Mononuclear cell (primary cell): ENCODE measurements around the gene IL4R. TPM values are rescaled to one million over a fixed set of nuclear protein-coding genes. Genes with fewer than 3 reads are reported as not detected.
"Not testable (repeated sequence)": the region's sequence is repeated elsewhere in the genome, so short reads cannot be mapped to it uniquely, and the experiment has no call there.

Experiments
- H3K27me3 ChIP-seq: 2 replicates; pipeline ENCODE4 v1.6.0; 2011; ENCODE audit warnings: low read length, control low read depth; ENCODE audit not compliant: insufficient read depth
- H3K4me1 ChIP-seq: 2 replicates; pipeline ENCODE4 v1.5.1; 2011; ENCODE audit warnings: mild to moderate bottlenecking, low read length, control low read depth; ENCODE audit not compliant: insufficient read depth
- H3K4me3 ChIP-seq: 2 replicates; pipeline ENCODE4 v1.5.1; 2011; ENCODE audit warnings: mild to moderate bottlenecking, low read length, moderate library complexity
- H3K9me3 ChIP-seq: 2 replicates; pipeline ENCODE4 v1.5.1; 2011; ENCODE audit warnings: low read depth, mild to moderate bottlenecking, control low read depth, low read length
- total RNA-seq: library from RNA; depleted of rRNA; stranded (reverse); fragments of >200 nt; gene quantifications from one replicate; pipeline ENCODE4 v1.2.3, GENCODE V29; 2012

IL4R gene
- total RNA-seq, 1 donor: 103 TPM

DNA sequence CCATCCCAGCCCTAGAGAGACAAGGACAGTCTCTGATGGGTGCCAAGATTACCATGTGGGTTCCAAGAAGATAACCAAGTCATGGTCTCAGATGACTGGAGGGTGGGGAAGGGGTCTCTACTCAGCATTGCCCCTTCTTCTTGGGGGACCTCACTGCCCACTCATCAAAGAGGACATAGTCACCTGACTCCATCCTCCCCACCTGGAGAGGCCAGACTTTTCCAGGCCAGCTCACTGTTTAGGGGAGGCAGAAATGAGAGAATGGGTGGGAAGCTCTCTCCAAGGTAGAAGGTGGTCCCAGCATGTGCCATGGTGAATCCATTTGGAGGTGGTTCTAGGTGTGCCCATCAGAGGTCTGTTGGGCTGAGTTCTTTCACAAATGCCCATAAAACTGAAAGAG lies 67.5 kb downstream of the IL4R start:
- Histone ChIP-seq H3K27me3 (no peaks in the 10 kb centered on the region), H3K4me1 (peaks cover 58% of the 10 kb centered on the region), H3K9me3 (no peaks in the 10 kb centered on the region), H3K4me3 (no peak overlapping the region)

- no peak overlapping the region for H3K4me3 ChIP-seq
- H3K27me3 ChIP-seq: no peaks in the 10 kb centered on the region
- H3K4me1 ChIP-seq: peaks cover 49% of the 10 kb centered on the region
- no peaks in the 10 kb centered on the region for H3K9me3 ChIP-seq
Measured at GRCh38 chr16:27381974-27382855, 68.4 kb downstream of the IL4R start.

DNA sequence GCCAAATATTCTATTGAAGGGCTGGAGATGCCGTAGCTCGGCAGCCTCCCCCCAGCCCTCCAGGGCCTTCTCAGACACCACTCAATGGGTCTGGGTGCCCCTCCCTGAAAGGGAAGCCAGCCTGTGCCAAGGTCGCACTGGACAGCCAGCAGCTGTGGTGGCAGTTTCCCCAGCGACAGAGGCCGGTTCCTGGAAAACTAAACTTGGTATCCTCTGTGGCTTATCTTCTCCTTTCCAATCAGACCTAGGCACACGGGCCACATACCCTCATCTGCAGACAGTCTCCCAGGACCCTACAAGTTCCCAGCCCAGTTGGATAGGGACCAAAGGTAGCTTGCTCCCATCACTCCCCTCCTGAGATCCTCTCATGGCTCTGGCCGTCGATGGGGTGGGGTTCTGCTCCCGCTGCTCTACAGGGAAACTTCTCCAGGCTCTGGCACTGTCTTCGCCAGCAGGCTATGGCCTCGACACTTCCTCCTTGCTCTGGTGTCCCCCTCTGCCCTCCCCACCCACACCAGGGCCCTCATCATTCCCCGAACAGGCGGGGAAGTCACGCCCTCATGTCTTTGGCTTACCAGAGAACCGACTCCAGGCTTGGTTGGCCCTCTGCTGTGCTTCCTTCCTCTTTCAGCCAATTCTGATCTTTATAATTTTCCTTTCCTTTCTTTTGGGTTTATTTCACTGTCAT lies 69.9 kb downstream of the IL4R start:
- H3K4me3 ChIP-seq: no peak overlapping the region
- H3K4me1 ChIP-seq: peaks cover 34% of the 10 kb centered on the region
- H3K27me3 ChIP-seq: no peaks in the 10 kb centered on the region
- H3K9me3 ChIP-seq: no peaks in the 10 kb centered on the region

- H3K4me3 ChIP-seq: no peak overlapping the region
- H3K4me1 ChIP-seq: peaks cover 30% of the 10 kb centered on the region
- no peaks in the 10 kb centered on the region for H3K9me3 ChIP-seq
- no peaks in the 10 kb centered on the region for H3K27me3 ChIP-seq
Measured at GRCh38 chr16:27384425-27384824, 70.7 kb downstream of the IL4R start.

GRCh38 chr16:27385398-27385797 lies 71.6 kb downstream of the IL4R start:
- H3K27me3 ChIP-seq: no peaks in the 10 kb centered on the region
- H3K9me3 ChIP-seq: no peaks in the 10 kb centered on the region
- H3K4me3 ChIP-seq: no peak overlapping the region
- peaks cover 34% of the 10 kb centered on the region for H3K4me1 ChIP-seq

DNA sequence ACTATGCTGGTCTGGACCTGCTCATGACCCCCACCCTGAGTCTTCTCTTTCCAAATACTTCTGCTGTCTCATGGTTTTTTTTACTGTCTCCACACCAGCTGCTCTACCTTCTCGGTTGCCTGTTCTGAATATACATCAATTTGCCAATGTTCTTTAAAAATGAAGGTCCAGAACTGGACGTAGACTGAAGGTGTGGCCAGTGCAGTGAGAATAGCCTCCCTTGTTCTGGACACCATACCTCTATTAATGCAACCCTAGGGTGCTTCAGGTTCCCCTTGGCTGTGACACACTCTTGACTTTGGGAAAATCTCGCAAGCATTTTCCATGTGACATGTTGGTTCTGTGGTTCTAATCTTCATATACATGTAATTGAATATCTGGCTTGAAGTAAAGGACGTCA lies 72.9 kb downstream of the IL4R start:
- H3K4me3 ChIP-seq: no peak overlapping the region
- H3K4me1 ChIP-seq: peaks cover 38% of the 10 kb centered on the region
- H3K27me3 ChIP-seq: no peaks in the 10 kb centered on the region
- H3K9me3 ChIP-seq: no peaks in the 10 kb centered on the region

DNA sequence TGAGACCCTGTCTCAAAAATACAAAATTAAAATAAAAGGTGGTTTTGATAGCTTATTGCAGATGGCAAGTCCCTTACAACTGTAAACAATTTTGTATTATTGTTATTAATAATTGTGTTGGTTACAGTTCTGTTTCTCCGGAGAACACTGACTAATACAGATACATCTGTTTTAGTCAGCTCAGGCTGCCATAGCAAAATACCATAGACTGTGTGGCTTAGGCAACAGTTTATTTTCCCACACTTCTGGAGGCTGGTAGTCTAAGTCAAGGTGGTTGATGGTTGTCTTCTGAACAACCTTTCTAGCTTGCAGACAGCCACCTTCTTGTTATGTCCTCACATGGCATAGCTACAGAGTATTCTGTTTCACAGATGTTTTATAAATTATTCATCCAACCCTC lies 74.0 kb downstream of the IL4R start:
- Histone ChIP-seq H3K4me1 (peaks cover 37% of the 10 kb centered on the region), H3K27me3 (no peaks in the 10 kb centered on the region), H3K4me3 (no peak overlapping the region), H3K9me3 (peaks cover 5% of the 10 kb centered on the region)

DNA sequence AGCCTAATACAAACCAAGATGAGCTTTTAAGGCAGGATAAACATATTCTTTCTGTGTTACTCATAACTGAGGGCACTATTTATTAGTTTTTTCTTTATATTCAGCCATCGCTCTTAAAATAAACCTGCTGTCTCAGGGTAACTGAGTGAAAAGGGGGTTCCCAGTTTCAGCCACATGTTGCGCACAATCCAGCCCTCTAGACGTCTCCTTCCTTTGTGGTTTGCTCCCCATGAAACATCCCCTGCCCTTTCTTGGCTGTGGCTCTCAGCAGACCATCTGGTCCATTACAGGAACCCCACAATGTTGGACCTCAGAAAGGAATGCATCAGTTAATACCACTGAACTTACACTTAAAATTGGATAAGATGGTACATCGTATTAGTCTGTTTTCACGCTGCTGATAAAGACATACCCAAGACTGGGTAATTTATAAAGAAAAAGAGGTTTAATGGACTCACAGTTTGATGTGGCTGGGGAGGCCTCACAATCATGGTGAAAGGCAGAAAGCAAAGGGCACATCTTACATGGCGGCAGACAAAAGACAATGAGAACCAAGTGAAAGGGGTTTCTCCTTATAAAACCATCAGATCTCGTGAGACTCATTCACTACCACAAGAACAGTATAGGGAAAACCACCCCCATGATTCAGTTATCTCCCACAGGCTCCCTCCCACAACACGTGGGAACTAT lies 75.6 kb downstream of the IL4R start:
- peaks cover 7% of the 10 kb centered on the region for H3K9me3 ChIP-seq
- peaks cover 20% of the 10 kb centered on the region for H3K4me1 ChIP-seq
- H3K27me3 ChIP-seq: no peaks in the 10 kb centered on the region
- H3K4me3 ChIP-seq: no peak overlapping the region

DNA sequence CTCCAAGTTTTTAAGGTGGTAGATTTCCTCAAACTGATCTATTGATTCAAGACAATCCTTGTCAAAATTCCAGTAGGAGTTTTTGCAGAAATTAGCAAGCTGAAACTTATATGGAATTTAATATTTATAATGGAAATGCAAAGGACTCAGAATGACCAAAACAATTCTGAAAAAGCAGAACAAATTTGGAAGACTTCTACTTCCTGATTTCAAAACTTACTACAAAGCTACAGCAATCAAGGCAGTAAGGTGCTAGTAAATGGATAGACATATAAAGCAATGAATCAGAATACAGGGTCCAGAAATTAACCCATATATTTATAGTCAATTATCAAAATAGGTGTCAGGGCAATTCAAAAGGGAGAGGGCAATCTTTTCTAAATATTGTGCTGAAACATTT lies 76.4 kb downstream of the IL4R start:
- H3K27me3 ChIP-seq: no peaks in the 10 kb centered on the region
- H3K9me3 ChIP-seq: peaks cover 12% of the 10 kb centered on the region
- H3K4me3 ChIP-seq: no peak overlapping the region
- H3K4me1 ChIP-seq: peaks cover 15% of the 10 kb centered on the region

GRCh38 chr16:27392671-27393070 lies 78.9 kb downstream of the IL4R start:
- Histone ChIP-seq H3K27me3 (no peaks in the 10 kb centered on the region), H3K4me1 (peaks cover 15% of the 10 kb centered on the region), H3K4me3 (no peak overlapping the region), H3K9me3 (peaks cover 16% of the 10 kb centered on the region)

DNA sequence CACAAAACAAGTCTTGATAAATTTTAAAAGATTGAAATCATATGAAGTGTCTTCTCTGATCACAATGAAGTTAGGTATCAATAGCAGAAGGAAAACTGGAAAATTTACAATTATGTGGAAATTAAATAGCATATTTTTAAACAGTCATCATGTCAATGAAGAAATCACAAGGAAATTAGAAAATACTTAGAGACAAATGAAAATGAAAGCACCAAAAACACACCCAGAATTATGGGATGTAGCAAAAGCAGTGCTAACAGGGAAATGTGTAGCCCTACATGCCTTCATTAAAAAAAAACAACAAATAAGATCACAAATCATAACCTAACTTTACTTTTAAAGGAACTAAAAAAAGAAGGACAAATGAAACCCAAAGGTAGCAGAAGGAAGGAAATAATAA lies 80.7 kb downstream of the IL4R start:
- Histone ChIP-seq H3K4me1 (peaks cover 27% of the 10 kb centered on the region), H3K9me3 (peaks cover 16% of the 10 kb centered on the region), H3K4me3 (no peak overlapping the region), H3K27me3 (no peaks in the 10 kb centered on the region)

GRCh38 chr16:27398341-27398893 lies 84.6 kb downstream of the IL4R start:
- H3K9me3 ChIP-seq, H3K27me3 ChIP-seq, H3K4me3 ChIP-seq: not testable (repeated sequence)
- peaks cover 51% of the 10 kb centered on the region for H3K4me1 ChIP-seq

- Histone ChIP-seq H3K27me3 (no peaks in the 10 kb centered on the region), H3K9me3 (peaks cover 9% of the 10 kb centered on the region), H3K4me1 (peaks cover 57% of the 10 kb centered on the region), H3K4me3 (no peak overlapping the region)
Measured at GRCh38 chr16:27398894-27399853, 85.4 kb downstream of the IL4R start.

DNA sequence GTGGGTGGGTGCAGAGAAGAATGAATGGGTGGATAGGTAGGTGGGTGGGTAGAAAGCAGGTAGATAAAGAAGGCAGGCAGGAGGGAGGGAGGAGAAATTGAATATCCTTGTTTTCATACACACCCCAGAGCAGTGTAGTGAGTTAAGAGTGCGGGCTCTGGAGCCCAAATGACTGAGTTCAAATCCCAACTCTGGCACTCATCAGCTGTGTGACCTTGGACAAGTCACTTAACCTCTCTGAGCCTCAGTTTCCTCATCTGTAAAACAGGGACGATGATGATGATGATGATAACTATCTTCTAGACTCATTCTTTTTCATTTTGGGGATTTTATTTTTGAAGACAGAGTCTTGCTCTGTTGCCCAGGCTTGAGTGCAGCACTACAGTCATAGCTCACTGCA lies 86.2 kb downstream of the IL4R start:
- H3K4me3 ChIP-seq: no peak overlapping the region
- peaks cover 65% of the 10 kb centered on the region for H3K4me1 ChIP-seq
- H3K27me3 ChIP-seq: no peaks in the 10 kb centered on the region
- peaks cover 6% of the 10 kb centered on the region for H3K9me3 ChIP-seq
